T-cell (primary cell): ENCODE results near the gene UBE2C. TPM values are rescaled to one million over a fixed set of nuclear protein-coding genes. Genes with fewer than 3 reads are reported as not detected.

Experiments
- ATAC-seq, 4 experiments: fragments of 200-7000 bp in 3 of 4; fragments of 150-1000 bp in 1 of 4; cut with Tn5 transposase; replicated peaks in 1 of 4; 1 replicate in 3 of 4; 2 replicates in 1 of 4; pipeline ENCODE4 v1.10.0; 2021; ENCODE audit warnings: moderate library complexity in 3 of 4, mild to moderate bottlenecking in 2 of 4, moderate number of reproducible peaks in 1 of 4
- CTCF ChIA-PET, 2 donors: fragments of 300-600 bp; sonication (Branson Sonifier 250); formaldehyde crosslinking; loops; one replicate each; lab custom pipeline; 2022; ENCODE audit warnings: antibody characterized with exemption in 2 of 2; lab: Charles Lee
- POLR2A ChIA-PET, 2 donors: fragments of 300-600 bp; sonication (Branson Sonifier 250); formaldehyde crosslinking; loops; one replicate each; lab custom pipeline; 2022; ENCODE audit warnings: antibody characterized with exemption in 2 of 2; lab: Charles Lee
- DNase-seq, 35 experiments: peaks; one replicate each; pipeline versions ENCODE4 v3.0.0 to v3.0.0-alpha.2; 2013 to 2023
- H3K27ac ChIP-seq: one replicate; pipeline ENCODE4 v1.5.1; 2013; ENCODE audit warnings: low read length
- H3K27me3 ChIP-seq, 2 experiments: replicated peaks in 1 of 2; 1 replicate in 1 of 2; 2 replicates in 1 of 2; pipeline versions ENCODE4 v1.6.1 to v1.7.0; 2013; ENCODE audit warnings: low read length in 1 of 2, mixed read lengths in 1 of 2; ENCODE audit not compliant: control insufficient read depth in 2 of 2, insufficient read depth in 2 of 2; ENCODE audit errors: extremely low read depth in 1 of 2
- H3K36me3 ChIP-seq, 2 donors: 1 replicate in 1 of 2; 2 replicates in 1 of 2; pipeline versions ENCODE4 v1.6.1 to v1.7.0; 2013; ENCODE audit warnings: low read length in 1 of 2; ENCODE audit not compliant: control insufficient read depth in 2 of 2, insufficient read depth in 1 of 2; ENCODE audit errors: extremely low read depth in 1 of 2
- H3K4me1 ChIP-seq, 2 experiments: 1 replicate in 1 of 2; 2 replicates in 1 of 2; pipeline versions ENCODE4 v1.6.1 to v1.7.0; 2013; ENCODE audit warnings: low read length in 2 of 2, mixed read lengths in 1 of 2; ENCODE audit not compliant: insufficient read depth in 2 of 2, control insufficient read depth in 1 of 2; ENCODE audit errors: extremely low read depth in 1 of 2
- H3K4me3 ChIP-seq, 2 donors: 1 replicate in 1 of 2; 2 replicates in 1 of 2; pipeline versions ENCODE4 v1.5.1 to v1.7.0; 2013; ENCODE audit warnings: mild to moderate bottlenecking in 2 of 2, low read length in 1 of 2, moderate library complexity in 1 of 2; ENCODE audit not compliant: control insufficient read depth in 1 of 2; ENCODE audit errors: extremely low read depth in 1 of 2
- H3K9me3 ChIP-seq: 2 replicates; pipeline ENCODE4 v1.7.0; 2013
- H3K27ac Mint-ChIP-seq, 2 donors: one replicate each; pipeline ENCODE4 v1.8.0; 2020 to 2021; ENCODE audit warnings: mild to moderate bottlenecking in 2 of 2, mixed read lengths in 2 of 2
- H3K27me3 Mint-ChIP-seq, 2 donors: one replicate each; pipeline ENCODE4 v1.8.0; 2021 to 2022; ENCODE audit warnings: mixed read lengths in 2 of 2
- H3K36me3 Mint-ChIP-seq: one replicate; pipeline ENCODE4 v1.8.0; 2021; ENCODE audit warnings: mixed read lengths
- H3K4me1 Mint-ChIP-seq, 3 donors: one replicate each; pipeline ENCODE4 v1.8.0; 2020 to 2022; ENCODE audit warnings: mixed read lengths in 3 of 3, mild to moderate bottlenecking in 1 of 3
- H3K4me3 Mint-ChIP-seq, 3 donors: one replicate each; pipeline ENCODE4 v1.8.0; 2020 to 2022; ENCODE audit warnings: mild to moderate bottlenecking in 3 of 3, mixed read lengths in 3 of 3, moderate library complexity in 3 of 3
- H3K9me3 Mint-ChIP-seq, 3 donors: one replicate each; pipeline ENCODE4 v1.8.0; 2020 to 2022; ENCODE audit warnings: mixed read lengths in 3 of 3
- WGBS: methylation state at CpG from one replicate; pipeline ENCODE4 v1.1.5; 2013; ENCODE audit warnings: missing lambda C conversion rate; ENCODE audit not compliant: insufficient coverage; 5-methylcytosine and 5-hydroxymethylcytosine counted together
- total RNA-seq, 35 experiments: library from RNA in 6 of 35; stranded (reverse) in 6 of 35; fragments of 120-200 nt in 1 of 35; gene quantifications; one replicate each; pipeline versions ENCODE4 v1.2.1 to v1.2.4 and lab custom pipeline; 2013 to 2026

Gene UBE2C
- total RNA-seq, 5 donors from 2014 or later (not counting 1 experiment from before 2014, with no cell fraction given) = 0.44 to 2.4 (median 1.2) TPM

DNA sequence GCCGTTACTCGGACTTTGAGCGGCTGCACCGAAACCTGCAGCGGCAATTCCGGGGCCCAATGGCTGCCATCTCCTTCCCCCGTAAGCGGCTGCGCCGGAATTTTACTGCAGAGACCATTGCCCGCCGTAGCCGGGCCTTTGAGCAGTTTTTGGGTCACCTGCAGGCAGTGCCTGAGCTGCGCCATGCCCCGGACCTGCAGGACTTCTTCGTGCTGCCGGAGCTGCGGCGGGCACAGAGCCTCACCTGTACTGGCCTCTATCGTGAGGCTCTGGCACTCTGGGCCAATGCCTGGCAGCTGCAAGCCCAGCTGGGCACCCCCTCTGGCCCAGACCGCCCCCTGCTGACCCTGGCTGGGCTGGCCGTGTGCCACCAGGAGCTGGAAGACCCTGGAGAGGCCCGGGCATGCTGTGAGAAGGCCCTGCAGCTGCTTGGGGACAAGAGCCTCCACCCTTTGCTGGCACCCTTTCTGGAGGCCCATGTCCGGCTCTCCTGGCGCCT, 28.3 kb downstream of the UBE2C start:
- DNase-seq (no peak), ATAC-seq (no peak)
- POLR2A ChIA-PET = no interaction called here
- 96% methylated on average over 25 of the region's 25 CpGs for WGBS
- Histone ChIP-seq H3K27me3 (no peaks in the 10 kb centered on the region), H3K4me1 (no peaks in the 10 kb centered on the region), H3K9me3 (no peaks in the 10 kb centered on the region), H3K4me3 (no peak overlapping the region), H3K27ac (no peak overlapping the region), H3K36me3 (peaks cover 16 to 35% of the 10 kb centered on the region in 2 donors)
- Mint-ChIP-seq H3K27me3 (no peaks in the 10 kb centered on the region), H3K36me3 (peaks cover 28% of the 10 kb centered on the region), H3K4me3 (no peak overlapping the region), H3K4me1 (peaks cover 0 to 3% (median 2%) of the 10 kb centered on the region in 3 donors), H3K9me3 (no peaks in the 10 kb centered on the region), H3K27ac (no peak overlapping the region)
- CTCF ChIA-PET = no interaction called here

DNA sequence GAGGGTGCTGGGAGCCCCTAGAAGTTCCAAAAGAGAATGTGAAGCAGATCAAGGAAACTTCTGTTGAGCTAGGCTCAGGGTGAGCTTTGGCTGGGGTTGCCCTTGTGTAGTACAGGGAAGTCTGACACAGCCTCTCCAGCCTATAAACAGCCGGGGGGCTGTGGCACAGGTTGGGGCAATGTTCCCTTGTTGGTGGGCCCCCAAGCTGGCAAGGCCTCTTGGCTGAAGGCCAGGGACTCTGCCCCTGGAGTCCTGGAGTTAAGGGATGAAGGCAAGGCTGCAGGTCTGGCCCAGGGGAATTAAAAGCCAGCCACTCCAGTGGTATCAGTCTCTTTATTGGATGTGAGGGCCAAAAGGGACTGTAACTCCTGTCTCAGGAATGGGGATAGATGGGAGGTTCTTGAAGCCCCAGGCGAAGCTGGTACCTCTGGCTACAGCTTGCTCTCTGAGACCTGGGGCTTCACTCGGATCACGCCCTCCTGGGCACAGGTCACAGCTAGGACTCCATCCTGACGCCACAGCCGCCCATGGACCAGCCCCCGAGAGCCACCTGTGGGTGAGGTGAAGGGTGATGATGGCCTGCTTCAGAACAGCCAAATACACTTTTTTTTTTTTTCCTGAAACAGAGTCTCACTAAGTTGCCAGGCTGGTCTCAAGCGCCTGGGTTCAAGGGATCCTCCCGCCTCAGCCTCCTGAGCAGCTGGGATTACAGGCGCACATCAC, 29.1 kb downstream of the UBE2C start:
- ATAC-seq = no peak
- H3K9me3 Mint-ChIP-seq = no peaks in the 10 kb centered on the region
- no peak for DNase-seq
- ChIA-PET POLR2A (no interaction called here), CTCF (no interaction called here)
- H3K27me3 Mint-ChIP-seq = no peaks in the 10 kb centered on the region
- H3K4me1 ChIP-seq = no peaks in the 10 kb centered on the region
- H3K36me3 ChIP-seq = peaks cover 16 to 44% of the 10 kb centered on the region in 2 donors
- H3K4me3 ChIP-seq = no peak overlapping the region
- H3K36me3 Mint-ChIP-seq = peaks cover 32% of the 10 kb centered on the region
- H3K4me3 Mint-ChIP-seq = no peak overlapping the region
- no peak overlapping the region for H3K27ac ChIP-seq
- H3K9me3 ChIP-seq = no peaks in the 10 kb centered on the region
- H3K4me1 Mint-ChIP-seq = peaks cover 0 to 3% (median 2%) of the 10 kb centered on the region in 3 donors
- WGBS = 98% methylated on average over 6 of the region's 10 CpGs
- no peak overlapping the region for H3K27ac Mint-ChIP-seq
- no peaks in the 10 kb centered on the region for H3K27me3 ChIP-seq

DNA sequence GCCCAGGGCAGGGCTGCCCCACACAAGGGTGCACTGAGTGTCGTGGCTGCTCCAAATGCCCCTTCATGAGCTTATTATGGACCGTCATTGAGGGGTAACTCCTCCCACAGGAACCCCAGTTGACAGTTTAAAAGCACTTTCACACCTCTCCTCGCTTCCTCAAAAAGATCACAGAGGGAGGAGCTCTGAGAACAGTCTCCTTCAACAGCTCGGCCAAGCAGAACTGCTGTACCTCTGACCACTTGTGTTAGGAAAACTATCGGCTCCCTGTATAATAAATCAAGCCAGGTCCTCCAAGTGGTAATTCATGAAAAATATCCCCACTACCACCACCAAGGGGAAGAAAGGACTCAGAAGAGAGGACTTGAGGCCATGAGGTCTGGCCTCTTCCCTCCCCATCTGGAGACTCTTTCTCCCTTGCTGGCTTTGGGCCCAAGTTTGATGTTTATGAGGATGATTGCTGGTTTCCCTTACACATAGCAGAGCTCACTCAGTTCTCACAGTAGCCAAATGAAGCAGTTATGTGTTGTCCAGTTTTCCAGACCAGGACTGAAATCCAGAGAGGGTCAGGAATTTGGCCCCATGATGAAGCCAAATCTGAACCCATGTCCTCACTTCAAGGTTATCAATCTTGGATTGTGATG, 29.8 kb downstream of the UBE2C start:
- Mint-ChIP-seq H3K27ac (peak overlapping the region in 1 of 2 donors; percentile 55), H3K4me1 (peaks cover 0 to 3% (median 0%) of the 10 kb centered on the region in 3 donors), H3K4me3 (no peak overlapping the region), H3K27me3 (no peaks in the 10 kb centered on the region), H3K36me3 (peaks cover 32% of the 10 kb centered on the region), H3K9me3 (no peaks in the 10 kb centered on the region)
- Histone ChIP-seq H3K27me3 (no peaks in the 10 kb centered on the region), H3K36me3 (peaks cover 16 to 49% of the 10 kb centered on the region in 2 donors), H3K4me1 (no peaks in the 10 kb centered on the region), H3K4me3 (no peak overlapping the region), H3K9me3 (no peaks in the 10 kb centered on the region), H3K27ac (no peak overlapping the region)
- ChIA-PET CTCF (interaction anchor here in 1 of 2 donors (0.6 kb wide), 1 partner anchor 164 kb away, joined by 3 read pairs; no protein-coding TSS in a partner anchor), POLR2A (no interaction called here)
- no peak for DNase-seq
- no peak for ATAC-seq
- WGBS = 57% methylated on average over 1 of the region's 5 CpGs

DNA sequence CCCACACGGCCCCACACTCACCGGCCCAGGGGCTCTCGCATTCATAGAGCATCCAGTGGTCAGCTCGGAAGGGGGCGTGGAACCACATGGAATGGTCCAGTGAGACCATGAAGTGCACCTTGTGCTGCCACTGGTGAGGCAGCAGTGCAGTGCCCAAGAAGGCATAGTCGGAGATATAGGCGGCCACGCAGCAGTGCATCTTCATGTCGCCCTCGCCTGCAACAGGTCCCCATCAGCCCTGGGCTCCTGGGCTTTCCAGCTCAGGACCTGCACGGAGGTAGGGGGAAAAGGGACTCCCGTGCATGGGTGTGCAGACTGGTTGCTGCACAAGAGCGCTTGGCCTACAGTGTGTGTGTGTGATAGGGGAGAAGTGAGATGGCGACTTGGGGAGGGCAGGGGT, 31.1 kb downstream of the UBE2C start:
- ATAC-seq (no peak), DNase-seq (no peak)
- no peak overlapping the region for H3K4me3 ChIP-seq
- ChIA-PET POLR2A (no interaction called here), CTCF (no interaction called here)
- no peaks in the 10 kb centered on the region for H3K4me1 ChIP-seq
- Mint-ChIP-seq H3K27me3 (no peaks in the 10 kb centered on the region), H3K4me1 (peaks cover 0 to 3% (median under 1%) of the 10 kb centered on the region in 3 donors), H3K27ac (no peak overlapping the region), H3K4me3 (no peak overlapping the region), H3K9me3 (no peaks in the 10 kb centered on the region), H3K36me3 (peaks cover 33% of the 10 kb centered on the region)
- peaks cover 16 to 60% of the 10 kb centered on the region in 2 donors for H3K36me3 ChIP-seq
- no peaks in the 10 kb centered on the region for H3K27me3 ChIP-seq
- H3K9me3 ChIP-seq = no peaks in the 10 kb centered on the region
- no peak overlapping the region for H3K27ac ChIP-seq
- WGBS = 98% methylated on average over 12 of the region's 14 CpGs

DNA sequence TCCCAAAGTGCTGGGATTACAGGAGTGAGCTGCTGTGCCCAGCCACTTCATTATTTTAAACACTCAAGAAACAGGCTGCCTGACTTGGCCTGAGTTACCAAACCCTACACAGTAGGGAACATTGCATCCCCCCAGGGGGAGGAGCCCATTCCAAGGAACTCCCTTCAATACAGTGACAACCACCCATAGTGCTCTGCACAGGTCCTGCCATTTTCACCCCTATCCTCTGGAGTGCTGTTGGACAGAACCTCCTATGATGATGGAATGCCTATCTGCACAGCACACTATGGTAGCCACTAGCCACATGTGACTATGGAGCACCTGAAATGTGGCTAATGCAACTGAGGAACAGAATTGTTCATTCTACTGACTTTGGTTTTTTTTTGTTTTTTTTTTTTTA, 33.0 kb downstream of the UBE2C start:
- H3K27me3 ChIP-seq = no peaks in the 10 kb centered on the region
- H3K27ac ChIP-seq = no peak overlapping the region
- ChIA-PET CTCF (interaction anchor here in 1 of 2 donors (0.7 kb wide), 1 partner anchor 750 kb away, joined by 3 read pairs; no protein-coding TSS in a partner anchor), POLR2A (no interaction called here)
- Mint-ChIP-seq H3K4me3 (no peak overlapping the region), H3K27ac (no peak overlapping the region), H3K36me3 (peaks cover 44% of the 10 kb centered on the region), H3K27me3 (no peaks in the 10 kb centered on the region), H3K4me1 (peaks cover 0 to 5% (median 2%) of the 10 kb centered on the region in 3 donors), H3K9me3 (no peaks in the 10 kb centered on the region)
- ATAC-seq (no peak), DNase-seq (no peak)
- no peaks in the 10 kb centered on the region for H3K9me3 ChIP-seq
- H3K4me3 ChIP-seq = no peak overlapping the region
- peaks cover 16 to 67% of the 10 kb centered on the region in 2 donors for H3K36me3 ChIP-seq
- no peaks in the 10 kb centered on the region for H3K4me1 ChIP-seq

DNA sequence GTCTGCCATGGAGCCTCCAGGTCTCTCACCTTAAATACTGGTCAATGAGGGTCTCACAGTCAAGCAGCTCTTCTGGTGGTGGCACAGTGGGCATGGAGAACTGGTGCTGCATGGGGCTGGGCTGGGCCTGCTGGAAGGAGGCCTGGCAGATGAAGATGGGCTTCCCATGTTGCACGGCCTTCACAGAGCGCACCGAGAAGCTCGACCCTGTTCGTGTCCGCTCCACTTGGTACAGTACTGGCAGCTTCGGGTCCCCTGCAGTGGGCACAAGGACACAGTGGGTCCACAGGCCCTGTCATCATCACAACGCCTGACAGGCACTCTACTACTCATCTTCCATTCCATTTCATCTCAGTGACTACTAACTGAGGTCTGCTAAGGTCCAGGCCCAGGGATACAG, 36.0 kb downstream of the UBE2C start:
- ATAC-seq (no peak), DNase-seq (no peak)
- Mint-ChIP-seq H3K36me3 (peaks cover 42% of the 10 kb centered on the region), H3K9me3 (no peaks in the 10 kb centered on the region), H3K4me3 (no peak overlapping the region), H3K27me3 (no peaks in the 10 kb centered on the region), H3K4me1 (peaks cover under 1 to 6% (median 5%) of the 10 kb centered on the region in 3 donors), H3K27ac (no peak overlapping the region)
- H3K4me3 ChIP-seq = no peak overlapping the region
- H3K27me3 ChIP-seq = no peaks in the 10 kb centered on the region
- ChIA-PET CTCF (no interaction called here), POLR2A (no interaction called here)
- no peaks in the 10 kb centered on the region for H3K4me1 ChIP-seq
- H3K27ac ChIP-seq = no peak overlapping the region
- peaks cover 19 to 61% of the 10 kb centered on the region in 2 donors for H3K36me3 ChIP-seq
- H3K9me3 ChIP-seq = no peaks in the 10 kb centered on the region
- 99% methylated on average over 8 of the region's 8 CpGs for WGBS
